Caco-2 (cell line): ENCODE data around the gene CMSS1. TPM values are rescaled to one million over a fixed set of nuclear protein-coding genes. Genes with fewer than 3 reads are reported as not detected.

Source experiments
- BruUV-seq: library from RNA; stranded (reverse); fragments of 400-500 nt; replicated peaks from 2 replicates; lab custom pipeline; 2021; lab: Mats Ljungman, UMichigan
- CTCF ChIA-PET: fragments of 300-600 bp; sonication (Branson Sonifier 250); formaldehyde crosslinking; loops from one replicate; lab custom pipeline; 2022; ENCODE audit warnings: antibody characterized with exemption; lab: Charles Lee
- POLR2A ChIA-PET: fragments of 300-600 bp; sonication (Branson Sonifier 250); formaldehyde crosslinking; loops from one replicate; lab custom pipeline; 2022; ENCODE audit warnings: antibody characterized with exemption; lab: Charles Lee
- DNase-seq, 2 experiments: peaks; one replicate each; pipeline versions ENCODE4 v3.0.0 to v3.0.0-alpha.2; 2020 to 2022
- H3K27me3 ChIP-seq: replicated peaks from 2 replicates; pipeline ENCODE4 v1.6.0; 2011; ENCODE audit warnings: low read length; ENCODE audit not compliant: control insufficient read depth, insufficient read depth
- H3K36me3 ChIP-seq: 2 replicates; pipeline ENCODE4 v1.5.1; 2011; ENCODE audit warnings: low read length; ENCODE audit not compliant: control insufficient read depth, insufficient read depth
- H3K4me1 ChIP-seq: fragments of 250-450 bp; sonication (Bioruptor Pico); 2 replicates; pipeline ENCODE4 v1.5.1; 2020; ENCODE audit warnings: mild to moderate bottlenecking
- H3K4me3 ChIP-seq: 2 replicates; pipeline ENCODE4 v1.5.1; 2011; ENCODE audit warnings: low read depth, mild to moderate bottlenecking, control low read depth, low read length
- H3K9me3 ChIP-seq: fragments of 250-450 bp; sonication (Bioruptor Pico); 2 replicates; pipeline ENCODE4 v1.5.1; 2020; ENCODE audit warnings: mild to moderate bottlenecking, moderate library complexity
- H3K27ac Mint-ChIP-seq: one replicate; pipeline ENCODE4 v1.8.0; 2022; ENCODE audit warnings: mixed read lengths; ENCODE audit not compliant: unreplicated experiment
- H3K27me3 Mint-ChIP-seq: one replicate; pipeline ENCODE4 v1.8.0; 2022; ENCODE audit warnings: mixed read lengths; ENCODE audit not compliant: insufficient read depth, unreplicated experiment
- H3K36me3 Mint-ChIP-seq: one replicate; pipeline ENCODE4 v1.8.0; 2022; ENCODE audit warnings: mild to moderate bottlenecking, mixed read lengths; ENCODE audit not compliant: insufficient read depth, unreplicated experiment
- H3K4me1 Mint-ChIP-seq: one replicate; pipeline ENCODE4 v1.8.0; 2022; ENCODE audit warnings: low read depth, mixed read lengths; ENCODE audit not compliant: unreplicated experiment
- H3K4me3 Mint-ChIP-seq: one replicate; pipeline ENCODE4 v1.8.0; 2022; ENCODE audit warnings: mild to moderate bottlenecking, moderate library complexity, mixed read lengths; ENCODE audit not compliant: unreplicated experiment
- H3K9me3 Mint-ChIP-seq: one replicate; pipeline ENCODE4 v1.8.0; 2022; ENCODE audit warnings: mixed read lengths; ENCODE audit not compliant: unreplicated experiment
- CTCF ChIP-seq, 2 experiments: fragments of 200-600 bp in 1 of 2; IDR thresholded peaks; 1 replicate in 1 of 2; 2 replicates in 1 of 2; pipeline versions ENCODE4 v1.5.1 to v1.8.0; 2011 to 2022; ENCODE audit warnings: antibody characterized with exemption in 1 of 2, control low read depth in 1 of 2, inconsistent platforms in 1 of 2, low read depth in 1 of 2, low read length in 1 of 2, mild to moderate bottlenecking in 1 of 2, moderate library complexity in 1 of 2; ENCODE audit not compliant: insufficient read depth in 1 of 2, severe bottlenecking in 1 of 2, unreplicated experiment in 1 of 2
- intact Hi-C: fragments of 100-400 bp; cut with micrococcal nuclease; formaldehyde crosslinking; loops from one replicate; pipeline ENCODE4 v1.10.0; 2022; ENCODE audit not compliant: unreplicated experiment
- total RNA-seq: library from RNA; stranded (reverse); gene quantifications from 2 replicates; pipeline ENCODE4 v1.2.3, GENCODE V29; 2022

CMSS1 gene
- total RNA-seq, 1 experiment from 2014 or later, result 54.4 TPM

GRCh38 chr3:100062665-100063064 lies 245.0 kb downstream of the CMSS1 start:
- H3K36me3 Mint-ChIP-seq, result no peaks in the 10 kb centered on the region
- no peak for DNase-seq
- TF ChIP-seq CTCF (IDR thresholded peaks at IDR 0.05; ENCODE audit: insufficient read depth in 1 of 2, low read depth in 1 of 2, low read length in 1 of 2, severe bottlenecking in 1 of 2, unreplicated experiment in 1 of 2), result no peak
- peaks cover 19% of the 10 kb centered on the region for H3K4me1 Mint-ChIP-seq
- no peak overlapping the region for H3K4me3 Mint-ChIP-seq
- intact Hi-C loops, result no loop called here
- no peaks in the 10 kb centered on the region for H3K27me3 ChIP-seq
- H3K36me3 ChIP-seq, result no peaks in the 10 kb centered on the region
- H3K4me1 ChIP-seq, result peaks cover 16% of the 10 kb centered on the region
- no peaks in the 10 kb centered on the region for H3K9me3 ChIP-seq
- no TSS peak for BruUV-seq
- no peak overlapping the region for H3K27ac Mint-ChIP-seq
- no peak overlapping the region for H3K4me3 ChIP-seq
- no peaks in the 10 kb centered on the region for H3K27me3 Mint-ChIP-seq
- ChIA-PET CTCF (interaction anchor here (0.6 kb wide), 1 partner anchor 192 kb away, joined by 6 read pairs; no protein-coding TSS in a partner anchor), POLR2A (no interaction called here)
- no peaks in the 10 kb centered on the region for H3K9me3 Mint-ChIP-seq

GRCh38 chr3:100063929-100064461 lies 246.3 kb downstream of the CMSS1 start:
- Mint-ChIP-seq H3K36me3 (no peaks in the 10 kb centered on the region), H3K4me1 (peaks cover 9% of the 10 kb centered on the region), H3K9me3 (no peaks in the 10 kb centered on the region), H3K27me3 (no peaks in the 10 kb centered on the region), H3K4me3 (no peak overlapping the region), H3K27ac (no peak overlapping the region)
- intact Hi-C loops, result no loop called here
- no peak for DNase-seq
- H3K9me3 ChIP-seq, result no peaks in the 10 kb centered on the region
- TF ChIP-seq CTCF (IDR thresholded peaks at IDR 0.05; ENCODE audit: insufficient read depth in 1 of 2, low read depth in 1 of 2, low read length in 1 of 2, severe bottlenecking in 1 of 2, unreplicated experiment in 1 of 2), result no peak
- no peaks in the 10 kb centered on the region for H3K27me3 ChIP-seq
- CTCF ChIA-PET, result no interaction called here
- H3K36me3 ChIP-seq, result no peaks in the 10 kb centered on the region
- peaks cover 16% of the 10 kb centered on the region for H3K4me1 ChIP-seq
- no TSS peak for BruUV-seq
- H3K4me3 ChIP-seq, result no peak overlapping the region
- POLR2A ChIA-PET, result interaction anchor here (0.5 to 0.7 kb wide), 2 partner anchors 64 to 154 kb away, joined by 3 to 4 read pairs; no protein-coding TSS in a partner anchor

GRCh38 chr3:100067589-100067988 lies 249.9 kb downstream of the CMSS1 start:
- no peaks in the 10 kb centered on the region for H3K27me3 ChIP-seq
- CTCF ChIA-PET, result no interaction called here
- Mint-ChIP-seq H3K9me3 (no peaks in the 10 kb centered on the region), H3K4me1 (peaks cover 4% of the 10 kb centered on the region), H3K27ac (no peak overlapping the region), H3K4me3 (no peak overlapping the region), H3K36me3 (peaks cover 12% of the 10 kb centered on the region), H3K27me3 (no peaks in the 10 kb centered on the region)
- peaks cover 18% of the 10 kb centered on the region for H3K4me1 ChIP-seq
- POLR2A ChIA-PET, result no interaction called here
- intact Hi-C loops, result loop anchor here (5.0 kb wide), 1 partner anchor 120 kb away; no protein-coding TSS in a partner anchor
- BruUV-seq, result no TSS peak
- TF ChIP-seq CTCF (IDR thresholded peaks at IDR 0.05; ENCODE audit: insufficient read depth in 1 of 2, low read depth in 1 of 2, low read length in 1 of 2, severe bottlenecking in 1 of 2, unreplicated experiment in 1 of 2), result no peak
- no peaks in the 10 kb centered on the region for H3K9me3 ChIP-seq
- H3K36me3 ChIP-seq, result no peaks in the 10 kb centered on the region
- H3K4me3 ChIP-seq, result no peak overlapping the region
- DNase-seq, result no peak
